ENCODE data around the gene SLC36A1.

The SLC36A1 gene

GRCh38 chr5:151469992-151470391, 22.6 kb downstream of the SLC36A1 start:
- no peak for TF ChIP-seq EZH2phosphoT487 (IDR thresholded peaks at IDR 0.05; ENCODE audit: borderline replicate concordance, low read length)
- TF ChIP-seq, protein P1, sequence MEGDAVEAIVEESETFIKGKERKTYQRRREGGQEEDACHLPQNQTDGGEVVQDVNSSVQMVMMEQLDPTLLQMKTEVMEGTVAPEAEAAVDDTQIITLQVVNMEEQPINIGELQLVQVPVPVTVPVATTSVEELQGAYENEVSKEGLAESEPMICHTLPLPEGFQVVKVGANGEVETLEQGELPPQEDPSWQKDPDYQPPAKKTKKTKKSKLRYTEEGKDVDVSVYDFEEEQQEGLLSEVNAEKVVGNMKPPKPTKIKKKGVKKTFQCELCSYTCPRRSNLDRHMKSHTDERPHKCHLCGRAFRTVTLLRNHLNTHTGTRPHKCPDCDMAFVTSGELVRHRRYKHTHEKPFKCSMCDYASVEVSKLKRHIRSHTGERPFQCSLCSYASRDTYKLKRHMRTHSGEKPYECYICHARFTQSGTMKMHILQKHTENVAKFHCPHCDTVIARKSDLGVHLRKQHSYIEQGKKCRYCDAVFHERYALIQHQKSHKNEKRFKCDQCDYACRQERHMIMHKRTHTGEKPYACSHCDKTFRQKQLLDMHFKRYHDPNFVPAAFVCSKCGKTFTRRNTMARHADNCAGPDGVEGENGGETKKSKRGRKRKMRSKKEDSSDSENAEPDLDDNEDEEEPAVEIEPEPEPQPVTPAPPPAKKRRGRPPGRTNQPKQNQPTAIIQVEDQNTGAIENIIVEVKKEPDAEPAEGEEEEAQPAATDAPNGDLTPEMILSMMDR (IDR thresholded peaks at IDR 0.05; ENCODE audit: low read depth, low read length, poor library complexity, severe bottlenecking): no peak
- no peaks in the 10 kb centered on the region for H3K27me3 ChIP-seq (ENCODE audit: control insufficient read depth, low read length)
- H3K36me3 ChIP-seq (ENCODE audit: control insufficient read depth, low read length): peaks cover 4% of the 10 kb centered on the region; the same call in 1 of the 2 replicates
- no peaks in the 10 kb centered on the region for H3K9me2 ChIP-seq (replicated peaks; ENCODE audit: control insufficient read depth, low read length)
- no peak overlapping the region for H3K4me2 ChIP-seq (ENCODE audit: low read length)
- no peaks in the 10 kb centered on the region for H4K20me1 ChIP-seq (ENCODE audit: control insufficient read depth, insufficient read depth, low read depth, low read length)
- no peak overlapping the region for H3K27ac ChIP-seq (ENCODE audit: low read depth, low read length)
- H3K9me3 ChIP-seq (ENCODE audit: control insufficient read depth, insufficient read depth, low read length): no peaks in the 10 kb centered on the region
- H3K4me1 ChIP-seq (ENCODE audit: control insufficient read depth, low read length): no peaks in the 10 kb centered on the region
- no peak overlapping the region for H3K4me3 ChIP-seq (ENCODE audit: low read length)
- no peaks in the 10 kb centered on the region for H3K79me2 ChIP-seq (ENCODE audit: control insufficient read depth, low read length)
- no peaks in the 10 kb centered on the region for H3F3A ChIP-seq (ENCODE audit: control insufficient read depth, insufficient read depth)

GRCh38 chr5:151470439-151470838, 23.0 kb downstream of the SLC36A1 start:
- Histone ChIP-seq H3K4me2 (ENCODE audit: low read length) (no peak overlapping the region), H3K4me3 (ENCODE audit: low read length) (no peak overlapping the region), H3F3A (ENCODE audit: control insufficient read depth, insufficient read depth) (no peaks in the 10 kb centered on the region), H3K9me2 (replicated peaks; ENCODE audit: control insufficient read depth, low read length) (no peaks in the 10 kb centered on the region), H3K4me1 (ENCODE audit: control insufficient read depth, low read length) (no peaks in the 10 kb centered on the region), H3K36me3 (ENCODE audit: control insufficient read depth, low read length) (peaks cover 4% of the 10 kb centered on the region; the same call in 1 of the 2 replicates), H3K27me3 (ENCODE audit: control insufficient read depth, low read length) (no peaks in the 10 kb centered on the region), H3K79me2 (ENCODE audit: control insufficient read depth, low read length) (no peaks in the 10 kb centered on the region), H3K9me3 (ENCODE audit: control insufficient read depth, insufficient read depth, low read length) (no peaks in the 10 kb centered on the region), H4K20me1 (ENCODE audit: control insufficient read depth, insufficient read depth, low read depth, low read length) (no peaks in the 10 kb centered on the region), H3K27ac (ENCODE audit: low read depth, low read length) (no peak overlapping the region)
- TF ChIP-seq, protein P1 (IDR thresholded peaks at IDR 0.05; ENCODE audit: low read depth, low read length, poor library complexity, severe bottlenecking): no peak
- TF ChIP-seq EZH2phosphoT487 (IDR thresholded peaks at IDR 0.05; ENCODE audit: borderline replicate concordance, low read length): no peak

GRCh38 chr5:151471276-151471675, 23.9 kb downstream of the SLC36A1 start:
- Histone ChIP-seq H3K27ac (ENCODE audit: low read depth, low read length) (no peak overlapping the region), H3K36me3 (ENCODE audit: control insufficient read depth, low read length) (peaks cover 4% of the 10 kb centered on the region; the same call in 1 of the 2 replicates), H3K9me3 (ENCODE audit: control insufficient read depth, insufficient read depth, low read length) (no peaks in the 10 kb centered on the region), H3K4me2 (ENCODE audit: low read length) (no peak overlapping the region), H3K4me1 (ENCODE audit: control insufficient read depth, low read length) (no peaks in the 10 kb centered on the region), H3K9me2 (replicated peaks; ENCODE audit: control insufficient read depth, low read length) (no peaks in the 10 kb centered on the region), H3K27me3 (ENCODE audit: control insufficient read depth, low read length) (no peaks in the 10 kb centered on the region), H3K79me2 (ENCODE audit: control insufficient read depth, low read length) (no peaks in the 10 kb centered on the region), H4K20me1 (ENCODE audit: control insufficient read depth, insufficient read depth, low read depth, low read length) (no peaks in the 10 kb centered on the region), H3F3A (ENCODE audit: control insufficient read depth, insufficient read depth) (no peaks in the 10 kb centered on the region), H3K4me3 (ENCODE audit: low read length) (no peak overlapping the region)
- TF ChIP-seq, protein P1 (IDR thresholded peaks at IDR 0.05; ENCODE audit: low read depth, low read length, poor library complexity, severe bottlenecking): no peak
- TF ChIP-seq EZH2phosphoT487 (IDR thresholded peaks at IDR 0.05; ENCODE audit: borderline replicate concordance, low read length): no peak
